ENCODE data around the gene CDC14C.

DNA sequence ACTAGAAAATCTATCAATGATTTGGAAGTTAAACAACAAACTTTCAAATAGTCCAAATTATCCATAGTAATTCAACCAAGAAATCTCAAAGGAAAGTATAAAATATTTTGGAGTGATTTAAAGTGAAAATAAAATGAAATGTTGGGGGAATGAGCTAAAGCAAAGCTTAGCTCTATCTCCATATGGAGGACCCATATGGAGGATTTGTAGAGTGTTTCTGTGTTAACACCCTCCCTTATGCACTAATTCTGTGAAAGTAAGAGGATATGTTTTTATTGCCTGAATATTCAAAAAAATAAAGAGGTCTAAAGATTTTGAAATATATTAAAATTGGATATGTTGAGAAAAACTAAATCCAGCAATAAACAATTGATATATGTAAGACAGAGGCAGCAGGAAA, 31.6 kb downstream of the CDC14C start:
- TF ChIP-seq EP300 (IDR thresholded peaks at IDR 0.05) (no peak), POLR2AphosphoS5 (IDR thresholded peaks at IDR 0.05) (no peak)
- TF ChIP-seq, protein P1, sequence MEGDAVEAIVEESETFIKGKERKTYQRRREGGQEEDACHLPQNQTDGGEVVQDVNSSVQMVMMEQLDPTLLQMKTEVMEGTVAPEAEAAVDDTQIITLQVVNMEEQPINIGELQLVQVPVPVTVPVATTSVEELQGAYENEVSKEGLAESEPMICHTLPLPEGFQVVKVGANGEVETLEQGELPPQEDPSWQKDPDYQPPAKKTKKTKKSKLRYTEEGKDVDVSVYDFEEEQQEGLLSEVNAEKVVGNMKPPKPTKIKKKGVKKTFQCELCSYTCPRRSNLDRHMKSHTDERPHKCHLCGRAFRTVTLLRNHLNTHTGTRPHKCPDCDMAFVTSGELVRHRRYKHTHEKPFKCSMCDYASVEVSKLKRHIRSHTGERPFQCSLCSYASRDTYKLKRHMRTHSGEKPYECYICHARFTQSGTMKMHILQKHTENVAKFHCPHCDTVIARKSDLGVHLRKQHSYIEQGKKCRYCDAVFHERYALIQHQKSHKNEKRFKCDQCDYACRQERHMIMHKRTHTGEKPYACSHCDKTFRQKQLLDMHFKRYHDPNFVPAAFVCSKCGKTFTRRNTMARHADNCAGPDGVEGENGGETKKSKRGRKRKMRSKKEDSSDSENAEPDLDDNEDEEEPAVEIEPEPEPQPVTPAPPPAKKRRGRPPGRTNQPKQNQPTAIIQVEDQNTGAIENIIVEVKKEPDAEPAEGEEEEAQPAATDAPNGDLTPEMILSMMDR (IDR thresholded peaks at IDR 0.05): no peak

Measured in gastroesophageal sphincter (tissue), 3 donors.